IMR-90 (cell line): ENCODE data around the gene CAB39.

Experiments
- BHLHE40 ChIP-seq: fragments of 150-350 bp; IDR thresholded peaks from 2 replicates; pipeline ENCODE4 v1.6.1; 2016; ENCODE audit warnings: mild to moderate bottlenecking, low read depth, low read length
- MAZ ChIP-seq: IDR thresholded peaks from 2 replicates; pipeline ENCODE4 v1.6.1; 2012; ENCODE audit warnings: low read depth, mild to moderate bottlenecking, low read length, improper control_type of control experiment, moderate library complexity, borderline replicate concordance
- POLR2A ChIP-seq: IDR thresholded peaks from 2 replicates; pipeline ENCODE4 v1.6.1; 2012; ENCODE audit warnings: mild to moderate bottlenecking, low read depth, low read length
- RCOR1 ChIP-seq: IDR thresholded peaks from 2 replicates; pipeline ENCODE4 v1.6.1; 2012; ENCODE audit warnings: mild to moderate bottlenecking, low read length, improper control_type of control experiment; ENCODE audit not compliant: insufficient replicate concordance
- SMC3 ChIP-seq: fragments of 150-350 bp; IDR thresholded peaks from 2 replicates; pipeline ENCODE4 v1.6.1; 2016; ENCODE audit warnings: low read depth, mild to moderate bottlenecking, antibody characterized with exemption, low read length, moderate library complexity
- TF ChIP-seq, protein P1 (sequence below): conservative IDR thresholded peaks from 2 replicates; pipeline ENCODE4 v1.5.1; 2012; ENCODE audit warnings: mild to moderate bottlenecking, low read depth, low read length, improper control_type of control experiment

- TF ChIP-seq, protein P1, sequence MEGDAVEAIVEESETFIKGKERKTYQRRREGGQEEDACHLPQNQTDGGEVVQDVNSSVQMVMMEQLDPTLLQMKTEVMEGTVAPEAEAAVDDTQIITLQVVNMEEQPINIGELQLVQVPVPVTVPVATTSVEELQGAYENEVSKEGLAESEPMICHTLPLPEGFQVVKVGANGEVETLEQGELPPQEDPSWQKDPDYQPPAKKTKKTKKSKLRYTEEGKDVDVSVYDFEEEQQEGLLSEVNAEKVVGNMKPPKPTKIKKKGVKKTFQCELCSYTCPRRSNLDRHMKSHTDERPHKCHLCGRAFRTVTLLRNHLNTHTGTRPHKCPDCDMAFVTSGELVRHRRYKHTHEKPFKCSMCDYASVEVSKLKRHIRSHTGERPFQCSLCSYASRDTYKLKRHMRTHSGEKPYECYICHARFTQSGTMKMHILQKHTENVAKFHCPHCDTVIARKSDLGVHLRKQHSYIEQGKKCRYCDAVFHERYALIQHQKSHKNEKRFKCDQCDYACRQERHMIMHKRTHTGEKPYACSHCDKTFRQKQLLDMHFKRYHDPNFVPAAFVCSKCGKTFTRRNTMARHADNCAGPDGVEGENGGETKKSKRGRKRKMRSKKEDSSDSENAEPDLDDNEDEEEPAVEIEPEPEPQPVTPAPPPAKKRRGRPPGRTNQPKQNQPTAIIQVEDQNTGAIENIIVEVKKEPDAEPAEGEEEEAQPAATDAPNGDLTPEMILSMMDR, result no peak
- no peak for TF ChIP-seq POLR2A
- TF ChIP-seq MAZ, result no peak
- no peak for TF ChIP-seq SMC3
- TF ChIP-seq RCOR1, result no peak
- no peak for TF ChIP-seq BHLHE40
These were observed 58.2 kb downstream of the CAB39 start for GRCh38 chr2:230770804-230771203.
